Motor neuron (in vitro differentiated cells): ENCODE results near the gene PDCD1LG2. TPM values are rescaled to one million over a fixed set of nuclear protein-coding genes. Genes with fewer than 3 reads are reported as not detected.

ENCODE experiments used
- ATAC-seq, 8 experiments: fragments of 200-7000 bp; cut with Tn5 transposase; replicated peaks in 6 of 8; 2 replicates each; pipeline ENCODE4 v1.8.0; 2021; ENCODE audit warnings: mild to moderate bottlenecking in 8 of 8, moderate library complexity in 8 of 8
- H3K27ac ChIP-seq, 2 donors: fragments of 250-450 bp; sonication (Bioruptor Pico); 2 replicates each; pipeline ENCODE4 v1.9.0; 2021; ENCODE audit warnings: antibody characterized with exemption in 2 of 2, mild to moderate bottlenecking in 2 of 2, moderate library complexity in 1 of 2
- H3K4me1 ChIP-seq, 2 donors: fragments of 250-450 bp; sonication (Bioruptor Pico); replicated peaks in 1 of 2; 2 replicates each; pipeline ENCODE4 v1.6.1; 2021; ENCODE audit warnings: antibody characterized with exemption in 2 of 2, mild to moderate bottlenecking in 2 of 2, moderate library complexity in 1 of 2
- H3K4me3 ChIP-seq, 5 donors: fragments of 250-450 bp; sonication (Bioruptor Pico); 2 replicates each; pipeline ENCODE4 v1.9.0; 2021; ENCODE audit warnings: antibody characterized with exemption in 5 of 5, mild to moderate bottlenecking in 5 of 5, moderate library complexity in 4 of 5
- WGBS, 10 experiments: fragments of 450-650 bp; shearing (Covaris generic); methylation state at CpG; one replicate each; pipeline ENCODE4 v1.0.0; 2022; 5-methylcytosine and 5-hydroxymethylcytosine counted together
- in situ Hi-C, 9 experiments: fragments of 400-800 bp; cut with MboI; loops; one replicate each; pipeline ENCODE4 v1.15.0; 2021; ENCODE audit warnings: low sequenced_read_pairs in 9 of 9, low pct_unique_long_range_greater_than_20kb in 2 of 9; ENCODE audit not compliant: unreplicated experiment in 9 of 9
- total RNA-seq, 8 experiments: library from RNA; unstranded; fragments of 300-600 nt; gene quantifications; 2 replicates each; pipeline versions ENCODE4 v1.2.3 to v1.2.4, GENCODE V29; 2022

Gene PDCD1LG2
- total RNA-seq, 8 experiments from 2014 or later = 0.05 to 1.3 (median 0.29) TPM; not detected in 1

- H3K27ac ChIP-seq = no peak overlapping the region
- WGBS, 10 experiments = 50 to 83% (median 59%) methylated on average over 1 to 3 of the region's 3 CpGs; no CpG with 5 or more reads in 4 of the 10 experiments
- in situ Hi-C loops = loop anchor here in 1 of 9 experiments (25.0 kb wide), 1 partner anchor 553 kb away; no protein-coding TSS in a partner anchor
- H3K4me3 ChIP-seq = no peak overlapping the region
- ATAC-seq = peak in 1 of 8 experiments; percentile 35
- H3K4me1 ChIP-seq = no peaks in the 10 kb centered on the region
Observed at GRCh38 chr9:5614985-5615384, 104.7 kb downstream of the PDCD1LG2 start.

- peak in 2 of 8 experiments; percentile 34 to 38 for ATAC-seq
- in situ Hi-C loops = loop anchor here in 1 of 9 experiments (25.0 kb wide), 1 partner anchor 555 kb away; no protein-coding TSS in a partner anchor
Observed at GRCh38 chr9:5617749-5618148, 107.4 kb downstream of the PDCD1LG2 start.

GRCh38 chr9:5620494-5620893 is 110.2 kb downstream of the PDCD1LG2 start:
- no peak for ATAC-seq
- Histone ChIP-seq H3K4me3 (no peak overlapping the region), H3K27ac (no peak overlapping the region), H3K4me1 (no peaks in the 10 kb centered on the region)
- in situ Hi-C loops = loop anchor here in 1 of 9 experiments (25.0 kb wide), 1 partner anchor 558 kb away; no protein-coding TSS in a partner anchor
- WGBS, 10 experiments = 96 to 100% (median 100%) methylated on average over 1 to 2 of the region's 2 CpGs; no CpG with 5 or more reads in 3 of the 10 experiments

More at GRCh38 chr9:5617749-5618148, 107.4 kb downstream of the PDCD1LG2 start:
- no peak overlapping the region for H3K27ac ChIP-seq
- no peak overlapping the region for H3K4me3 ChIP-seq
- no peaks in the 10 kb centered on the region for H3K4me1 ChIP-seq

Other genes starting within 250 kb of the PDCD1LG2 start
- gene RLN2, start 205.8 kb upstream of the PDCD1LG2 start, total RNA-seq = under 1 TPM in 4 of 8 experiments, not detected in 4; 0.18 to 0.91 (median 0.63) TPM
- under 1 TPM in 3 of 8 experiments, not detected in 5; 0.25 to 0.66 (median 0.41) TPM for gene RLN1, start 170.7 kb upstream of the PDCD1LG2 start, total RNA-seq
- gene PLGRKT, start 72.6 kb upstream of the PDCD1LG2 start, total RNA-seq = 10 to 100 TPM; 21.5 to 32.0 (median 26.1) TPM
- 1 to 10 TPM in 2 of 8 experiments, under 1 TPM in 6; 0.16 to 2.0 (median 0.70) TPM for gene CD274, start 60.0 kb upstream of the PDCD1LG2 start, total RNA-seq
- 10 to 100 TPM; 11.3 to 51.7 (median 20.2) TPM for gene RIC1, start 118.6 kb downstream of the PDCD1LG2 start, total RNA-seq